Endothelial cell of umbilical vein (primary cell): ENCODE results near the gene DLD.

ENCODE experiments used
- CTCF ChIP-seq, 2 donors: IDR thresholded peaks; 1 replicate in 1 of 2; 2 replicates in 1 of 2; pipeline ENCODE4 v1.5.1; 2011; ENCODE audit warnings: low read length in 2 of 2, mild to moderate bottlenecking in 2 of 2, moderate library complexity in 2 of 2, control low read depth in 1 of 2, inconsistent platforms in 1 of 2, low read depth in 1 of 2; ENCODE audit not compliant: insufficient read depth in 1 of 2; ENCODE audit errors: extremely low read depth in 1 of 2
- GATA2 ChIP-seq: IDR thresholded peaks from 2 replicates; pipeline ENCODE4 v1.7.0; 2011; ENCODE audit warnings: low read depth, mild to moderate bottlenecking, moderate library complexity, mixed read lengths, low read length; ENCODE audit not compliant: insufficient read length, insufficient read depth
- POLR2A ChIP-seq: IDR thresholded peaks from 2 replicates; pipeline ENCODE4 v1.6.1; 2012; ENCODE audit warnings: low read depth, mild to moderate bottlenecking, control low read depth, low read length

- TF ChIP-seq CTCF (IDR thresholded peaks at IDR 0.05; ENCODE audit: extremely low read depth in 1 of 2, insufficient read depth in 1 of 2, low read depth in 1 of 2, low read length in 2 of 2), result no peak
- no peak for TF ChIP-seq POLR2A
- no peak for TF ChIP-seq GATA2
Measured at GRCh38 chr7:107882766-107883165, 8.2 kb upstream of the DLD start.
